Karpas-422 (cell line): ENCODE measurements around the gene CYB5R3. TPM values are rescaled to one million over a fixed set of nuclear protein-coding genes. Genes with fewer than 3 reads are reported as not detected.
"Not testable (repeated sequence)": the region's sequence is repeated elsewhere in the genome, so short reads cannot be mapped to it uniquely, and the experiment has no call there.

Experiments
- DNase-seq: peaks from one replicate; pipeline ENCODE4 v3.0.0-alpha.2; 2015
- H2AFZ ChIP-seq: fragments of 200-600 bp; sonication (generic); 2 replicates; pipeline ENCODE4 v1.6.1; 2014; ENCODE audit warnings: antibody characterized with exemption, low read length, mixed read lengths
- H3K27ac ChIP-seq: fragments of 200-600 bp; sonication (generic); 2 replicates; pipeline ENCODE4 v1.5.1; 2014; ENCODE audit warnings: mild to moderate bottlenecking, low read length, moderate library complexity
- H3K27me3 ChIP-seq: fragments of 200-600 bp; sonication (generic); 2 replicates; pipeline ENCODE4 v1.6.1; 2014; ENCODE audit warnings: low read length, mixed read lengths
- H3K36me3 ChIP-seq: fragments of 200-600 bp; sonication (generic); 2 replicates; pipeline ENCODE4 v1.6.1; 2014; ENCODE audit warnings: low read length, mixed read lengths; ENCODE audit not compliant: insufficient read depth
- H3K4me1 ChIP-seq: fragments of 200-600 bp; sonication (generic); 2 replicates; pipeline ENCODE4 v1.6.1; 2014; ENCODE audit warnings: mild to moderate bottlenecking, low read length, mixed read lengths
- H3K4me2 ChIP-seq: fragments of 200-600 bp; sonication (generic); 2 replicates; pipeline ENCODE4 v1.6.1; 2014; ENCODE audit warnings: low read length, low read depth, mild to moderate bottlenecking; ENCODE audit not compliant: poor library complexity, severe bottlenecking
- H3K4me3 ChIP-seq: fragments of 200-600 bp; sonication (generic); 2 replicates; pipeline ENCODE4 v1.5.1; 2014; ENCODE audit warnings: mild to moderate bottlenecking, antibody characterized with exemption, low read length, mixed read lengths
- H3K79me2 ChIP-seq: fragments of 200-600 bp; sonication (generic); 2 replicates; pipeline ENCODE4 v1.6.1; 2014; ENCODE audit warnings: mild to moderate bottlenecking, low read length, mixed read lengths
- H3K9ac ChIP-seq: fragments of 200-600 bp; sonication (generic); 2 replicates; pipeline ENCODE4 v1.6.0; 2014; ENCODE audit warnings: low read length
- H3K9me2 ChIP-seq: fragments of 200-600 bp; sonication (generic), shearing (Covaris generic); replicated peaks from 2 replicates; pipeline ENCODE4 v1.6.0; 2014; ENCODE audit warnings: mild to moderate bottlenecking, low read length, moderate library complexity; ENCODE audit not compliant: insufficient read depth
- H3K9me3 ChIP-seq: fragments of 300-700, 200-600 bp; sonication (generic); 2 replicates; pipeline ENCODE4 v1.6.1; 2014; ENCODE audit warnings: low read length, mixed read lengths
- H4K20me1 ChIP-seq: fragments of 200-600 bp; sonication (generic); 2 replicates; pipeline ENCODE4 v1.6.1; 2014; ENCODE audit warnings: mild to moderate bottlenecking, antibody characterized with exemption, low read length, low read depth; ENCODE audit not compliant: insufficient read depth
- small RNA-seq: library from RNA; depleted of rRNA; stranded (forward); fragments of <200 nt; gene quantifications from one replicate; pipeline ENCODE3, GENCODE V24; 2014
- total RNA-seq: library from RNA; depleted of rRNA; stranded (reverse); fragments of >200 nt; shearing (Covaris generic); gene quantifications from 2 replicates; pipeline ENCODE4 v1.2.3, GENCODE V29; 2014; ENCODE audit warnings: low replicate concordance; rRNA removed

The CYB5R3 gene
- total RNA-seq, 1 experiment from 2014 or later = 27.5 TPM

- H3K9me2 ChIP-seq, H3K27ac ChIP-seq, H3K79me2 ChIP-seq, H4K20me1 ChIP-seq, DNase-seq, H3K9ac ChIP-seq, H3K36me3 ChIP-seq, H3K4me2 ChIP-seq, H3K27me3 ChIP-seq, H3K4me1 ChIP-seq, H2AFZ ChIP-seq, H3K4me3 ChIP-seq, H3K9me3 ChIP-seq: not testable (repeated sequence)
Measured at GRCh38 chr22:42574046-42574445, 75.1 kb downstream of the CYB5R3 start.

DNA sequence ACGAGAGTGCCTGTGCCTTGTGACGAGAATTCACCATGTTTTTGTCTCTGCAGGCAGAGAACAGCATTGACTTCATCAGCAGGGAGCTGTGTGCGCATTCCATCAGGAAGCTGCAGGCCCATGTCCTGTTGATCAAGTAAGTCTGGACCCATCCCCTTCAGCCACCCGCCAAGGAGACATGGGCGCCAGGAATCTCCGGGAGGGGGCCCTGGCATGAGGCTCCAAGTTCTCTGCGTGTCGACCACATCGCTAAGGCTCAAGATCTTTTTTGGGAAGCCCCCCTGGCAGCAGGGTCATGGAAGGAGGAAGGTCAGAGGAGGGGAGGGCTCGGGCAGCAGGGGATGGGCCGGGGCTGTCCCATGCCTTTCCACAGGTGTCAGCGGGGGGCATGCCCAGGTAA lies 78.1 kb downstream of the CYB5R3 start:
- not testable (repeated sequence) for DNase-seq, H3K4me2 ChIP-seq, H3K79me2 ChIP-seq, H3K9ac ChIP-seq, H3K27me3 ChIP-seq, H4K20me1 ChIP-seq, H3K4me3 ChIP-seq, H3K4me1 ChIP-seq, H3K36me3 ChIP-seq, H3K9me3 ChIP-seq, H3K9me2 ChIP-seq, H3K27ac ChIP-seq, H2AFZ ChIP-seq

- H2AFZ ChIP-seq, H3K4me2 ChIP-seq, H3K79me2 ChIP-seq, H3K9ac ChIP-seq, H3K9me3 ChIP-seq, H4K20me1 ChIP-seq, H3K36me3 ChIP-seq, H3K27me3 ChIP-seq, H3K4me1 ChIP-seq, H3K27ac ChIP-seq, DNase-seq, H3K9me2 ChIP-seq, H3K4me3 ChIP-seq: not testable (repeated sequence)
Measured at GRCh38 chr22:42570580-42570979, 78.6 kb downstream of the CYB5R3 start.

DNA sequence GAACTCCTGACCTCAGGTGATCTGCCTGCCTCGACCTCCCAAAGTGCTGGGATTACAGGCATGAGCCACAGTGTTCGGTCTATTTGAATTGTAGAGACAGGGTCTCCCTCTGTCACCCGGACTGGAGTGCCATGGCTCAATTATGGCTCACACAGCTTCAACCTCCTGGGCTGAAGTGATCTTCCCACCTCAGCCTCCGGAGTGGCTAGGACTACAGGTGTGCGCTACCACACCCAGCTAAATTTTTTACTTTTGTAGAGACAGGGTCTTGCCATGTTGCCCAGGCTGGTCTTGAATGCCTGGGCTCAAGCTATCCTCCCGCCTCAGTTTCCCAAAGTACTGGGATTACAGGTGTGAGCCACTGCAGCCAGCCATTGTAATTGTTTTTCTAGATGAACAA lies 81.2 kb downstream of the CYB5R3 start:
- not testable (repeated sequence) for H3K27me3 ChIP-seq, H3K4me2 ChIP-seq, H3K4me3 ChIP-seq, H3K27ac ChIP-seq, H3K36me3 ChIP-seq, H3K4me1 ChIP-seq, H3K9me2 ChIP-seq, H3K79me2 ChIP-seq, H2AFZ ChIP-seq, H3K9me3 ChIP-seq, H4K20me1 ChIP-seq, H3K9ac ChIP-seq
- DNase-seq = peak; percentile 56

Small RNA genes lying within 50 kb of the gene (small RNA-seq; reads per million reads assigned to genes)
- gene RNU6-513P = not detected

Other genes starting within 250 kb of the CYB5R3 start
- not detected in 2 replicates for gene NFAM1, start 217.0 kb downstream of the CYB5R3 start, total RNA-seq
- gene RRP7A, start 129.6 kb downstream of the CYB5R3 start, total RNA-seq = 19.2 and 45.1 TPM in 2 replicates
- 3.2 and 3.7 TPM in 2 replicates for gene SERHL2, start 95.4 kb downstream of the CYB5R3 start, total RNA-seq
- 28.7 and 39.2 TPM in 2 replicates for gene POLDIP3, start 34.5 kb downstream of the CYB5R3 start, total RNA-seq
- not detected in 2 replicates for gene ATP5MGL, start 8.8 kb downstream of the CYB5R3 start, total RNA-seq
- not detected in 2 replicates for gene A4GALT, start 71.5 kb upstream of the CYB5R3 start, total RNA-seq
- 20.0 and 26.1 TPM in 2 replicates for gene ARFGAP3, start 207.9 kb upstream of the CYB5R3 start, total RNA-seq